Activated CD8-positive, alpha-beta memory T cell treated with anti-CD3 and anti-CD28 coated beads, Interleukin-2, amount 10 ng/mL, durations not matched to agents 7 days and 5 days (primary cell): ENCODE measurements around the gene UBE2D2. TPM values are rescaled to one million over a fixed set of nuclear protein-coding genes. Genes with fewer than 3 reads are reported as not detected.

ENCODE experiments used
- ATAC-seq: fragments of 150-1000 bp; cut with Tn5 transposase; one replicate; pipeline ENCODE4 v1.10.0; 2021; ENCODE audit warnings: moderate library complexity
- CTCF ChIA-PET: fragments of 350-600 bp; sonication (Branson Sonifier 250); formaldehyde crosslinking; loops from one replicate; lab custom pipeline; 2021; ENCODE audit warnings: antibody characterized with exemption; lab: Charles Lee
- DNase-seq: peaks from one replicate; pipeline ENCODE4 v3.0.0-alpha.2; 2020
- H3K27ac Mint-ChIP-seq: one replicate; pipeline ENCODE4 v1.8.0; 2021; ENCODE audit warnings: mild to moderate bottlenecking, mixed read lengths
- H3K27me3 Mint-ChIP-seq: one replicate; pipeline ENCODE4 v1.8.0; 2021; ENCODE audit warnings: mixed read lengths
- H3K36me3 Mint-ChIP-seq: one replicate; pipeline ENCODE4 v1.8.0; 2021; ENCODE audit warnings: mild to moderate bottlenecking, mixed read lengths
- H3K4me1 Mint-ChIP-seq: one replicate; pipeline ENCODE4 v1.8.0; 2021; ENCODE audit warnings: mixed read lengths
- H3K4me3 Mint-ChIP-seq: one replicate; pipeline ENCODE4 v1.8.0; 2021; ENCODE audit warnings: mild to moderate bottlenecking, moderate library complexity, mixed read lengths
- H3K9me3 Mint-ChIP-seq: one replicate; pipeline ENCODE4 v1.8.0; 2022; ENCODE audit warnings: low read depth, mixed read lengths
- total RNA-seq, 2 experiments: library from RNA; stranded (reverse); gene quantifications; one replicate each; pipeline ENCODE4 v1.2.3, GENCODE V29; 2021

Gene UBE2D2
- total RNA-seq, 2 experiments from 2014 or later, result 201 to 244 TPM

DNA sequence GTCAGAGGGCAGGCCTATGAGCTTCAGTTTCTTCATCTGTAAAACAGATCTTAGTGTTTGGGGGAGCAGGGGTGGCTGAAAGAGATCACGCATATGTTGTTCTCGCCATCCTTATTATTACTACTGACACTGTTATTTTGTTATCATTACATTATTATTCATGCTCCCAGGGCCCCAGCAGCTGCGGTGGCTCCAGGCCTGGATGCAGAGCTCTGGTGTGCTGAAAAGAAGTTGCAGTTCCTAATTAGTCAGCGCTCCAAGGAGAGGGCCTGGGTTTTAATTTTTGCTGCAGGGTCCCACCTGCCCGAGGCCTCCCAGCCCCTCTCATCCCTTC lies 106.6 kb downstream of the UBE2D2 start:
- H3K27ac Mint-ChIP-seq, result peak overlapping the region; percentile 65
- no peaks in the 10 kb centered on the region for H3K36me3 Mint-ChIP-seq
- CTCF ChIA-PET, result interaction anchor here (1.0 to 7.5 kb wide), 4 partner anchors 33 to 154 kb away, joined by 4 to 84 read pairs (median 6); no protein-coding TSS in a partner anchor
- H3K9me3 Mint-ChIP-seq, result no peaks in the 10 kb centered on the region
- H3K27me3 Mint-ChIP-seq, result no peaks in the 10 kb centered on the region
- DNase-seq (no peak), ATAC-seq (no peak)
- peak overlapping the region; percentile 60 for H3K4me3 Mint-ChIP-seq
- H3K4me1 Mint-ChIP-seq, result peaks cover 51% of the 10 kb centered on the region

DNA sequence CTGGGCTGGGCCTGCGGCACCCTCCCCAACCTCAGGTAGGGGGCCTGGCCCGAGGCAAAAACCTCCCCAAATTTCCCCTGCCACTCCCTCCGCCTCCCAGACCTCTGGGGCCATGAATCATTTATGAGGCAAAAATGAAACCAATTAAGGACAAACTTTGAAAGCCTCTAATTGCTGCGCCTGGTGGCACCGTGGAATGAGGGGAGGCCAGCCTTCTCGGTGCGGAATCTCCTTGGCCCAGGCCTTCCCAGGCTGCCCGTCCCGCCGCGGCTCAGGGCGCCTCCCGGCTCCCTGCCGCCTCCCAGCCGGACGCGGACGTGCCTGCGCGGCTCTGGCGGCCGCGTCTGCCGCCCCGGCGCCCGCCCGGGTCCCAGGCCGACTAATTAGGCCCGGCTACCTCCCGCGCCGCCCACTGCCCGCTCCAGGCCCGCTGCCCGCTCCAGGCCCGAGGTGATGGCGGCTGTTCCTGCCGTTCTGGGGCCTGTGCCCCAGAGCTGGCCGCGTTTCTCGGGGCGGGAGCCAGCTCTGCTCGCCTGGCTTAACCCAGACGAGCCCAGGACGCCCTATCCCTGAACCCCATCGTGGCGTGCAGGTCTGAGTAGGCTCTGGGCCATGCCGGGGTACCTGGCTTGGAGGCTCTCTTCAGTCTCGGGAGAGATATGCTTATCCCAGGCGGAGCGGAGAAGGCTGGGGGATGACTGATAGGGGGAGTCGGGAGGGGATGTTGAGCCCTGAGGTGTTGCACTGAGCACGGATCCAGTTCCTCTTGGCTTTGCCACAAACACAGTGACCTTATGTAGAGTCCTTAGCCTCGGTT lies 107.1 kb downstream of the UBE2D2 start:
- H3K9me3 Mint-ChIP-seq, result no peaks in the 10 kb centered on the region
- peak overlapping the region; percentile 81 for H3K4me3 Mint-ChIP-seq
- peaks cover 51% of the 10 kb centered on the region for H3K4me1 Mint-ChIP-seq
- ATAC-seq (peak; percentile 56), DNase-seq (peak; percentile 65)
- no peaks in the 10 kb centered on the region for H3K27me3 Mint-ChIP-seq
- H3K27ac Mint-ChIP-seq, result peak overlapping the region; percentile 80
- CTCF ChIA-PET, result interaction anchor here (0.5 to 7.5 kb wide), 7 partner anchors 14 to 155 kb away, joined by 3 to 84 read pairs (median 6); no protein-coding TSS in a partner anchor
- no peaks in the 10 kb centered on the region for H3K36me3 Mint-ChIP-seq

DNA sequence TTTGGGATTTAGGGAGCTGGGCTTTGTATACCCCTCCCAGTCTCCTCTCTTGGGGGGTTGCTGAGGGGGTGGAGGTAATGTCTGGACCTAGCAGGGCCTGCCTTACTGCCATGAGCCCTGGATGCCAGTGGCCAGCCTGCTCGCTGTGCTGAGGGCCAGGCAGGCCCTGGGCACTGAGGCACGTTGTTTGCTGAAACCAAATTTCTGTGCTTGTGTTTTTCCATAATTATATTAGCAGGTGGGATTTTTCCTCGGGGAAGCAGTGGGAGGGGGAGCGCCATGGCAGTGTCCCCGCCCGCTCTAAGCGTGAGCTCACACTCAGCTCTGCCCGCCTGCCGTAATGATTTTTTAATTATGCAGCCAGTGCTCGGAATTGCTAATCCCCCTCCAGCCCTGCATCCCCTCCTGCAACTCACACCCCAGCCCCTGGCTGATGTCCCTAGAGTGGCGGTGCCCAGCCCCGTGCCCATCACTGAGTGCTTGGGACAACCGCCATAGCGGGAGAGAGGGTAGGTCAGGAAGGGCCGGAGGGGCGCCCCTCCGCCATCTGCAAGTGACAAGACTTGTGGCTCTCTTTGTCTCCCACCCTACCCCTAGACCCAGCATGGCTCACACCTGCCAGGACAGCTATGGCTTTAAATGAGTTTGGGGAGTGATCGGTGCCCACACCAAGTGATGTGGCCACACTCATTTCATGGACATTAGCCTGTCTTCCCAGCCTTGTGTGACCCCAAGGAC lies 108.0 kb downstream of the UBE2D2 start:
- ATAC-seq (no peak), DNase-seq (no peak)
- Mint-ChIP-seq H3K36me3 (no peaks in the 10 kb centered on the region), H3K9me3 (no peaks in the 10 kb centered on the region), H3K27ac (peak overlapping the region; percentile 80), H3K4me1 (peaks cover 51% of the 10 kb centered on the region), H3K27me3 (no peaks in the 10 kb centered on the region), H3K4me3 (peak overlapping the region; percentile 81)
- CTCF ChIA-PET, result interaction anchor here (1.2 to 7.5 kb wide), 8 partner anchors 8 to 119 kb away, joined by 3 to 84 read pairs (median 4); no protein-coding TSS in a partner anchor

DNA sequence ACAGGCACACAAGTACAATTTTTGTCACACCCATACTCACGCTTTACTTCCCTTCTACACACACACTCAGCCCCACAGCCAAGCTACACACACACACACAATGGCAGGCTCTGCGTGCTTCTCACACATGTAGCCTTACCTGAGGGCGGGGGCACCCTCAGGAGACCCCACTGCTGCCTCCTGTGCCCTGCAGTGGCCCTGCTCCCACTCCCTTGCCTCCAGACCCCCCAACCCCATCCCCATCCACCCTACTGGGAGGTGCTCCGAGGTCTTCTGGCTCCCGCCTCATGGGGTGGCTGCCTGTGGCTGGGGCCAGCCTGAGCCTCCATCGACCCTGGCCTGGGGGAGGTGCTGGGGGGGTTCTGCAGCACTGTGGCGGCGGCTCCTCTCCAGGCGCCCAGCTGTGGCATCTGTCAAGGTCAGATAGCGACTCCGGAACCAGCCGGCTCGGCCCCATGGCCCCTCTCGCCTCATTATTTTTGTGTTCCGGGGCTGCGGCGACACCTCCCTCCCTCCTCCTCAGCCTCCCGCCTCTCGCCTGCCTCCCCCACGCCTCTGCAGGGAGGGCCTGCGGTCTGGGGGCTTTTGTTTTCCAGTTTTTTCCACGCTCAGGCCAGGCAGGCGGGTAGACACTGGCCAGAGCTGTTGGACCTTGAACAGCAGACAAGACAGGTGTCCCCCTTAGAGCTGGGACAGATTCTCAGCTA lies 108.7 kb downstream of the UBE2D2 start:
- Mint-ChIP-seq H3K36me3 (no peaks in the 10 kb centered on the region), H3K27me3 (no peaks in the 10 kb centered on the region), H3K4me1 (peaks cover 45% of the 10 kb centered on the region), H3K27ac (peak overlapping the region; percentile 80), H3K9me3 (no peaks in the 10 kb centered on the region), H3K4me3 (peak overlapping the region; percentile 81)
- DNase-seq (peak; percentile 68), ATAC-seq (peak; percentile 32)
- CTCF ChIA-PET, result interaction anchor here (0.7 to 7.5 kb wide), 13 partner anchors 9 to 118 kb away, joined by 3 to 84 read pairs (median 4); partner anchors contain the start of gene CXXC5

DNA sequence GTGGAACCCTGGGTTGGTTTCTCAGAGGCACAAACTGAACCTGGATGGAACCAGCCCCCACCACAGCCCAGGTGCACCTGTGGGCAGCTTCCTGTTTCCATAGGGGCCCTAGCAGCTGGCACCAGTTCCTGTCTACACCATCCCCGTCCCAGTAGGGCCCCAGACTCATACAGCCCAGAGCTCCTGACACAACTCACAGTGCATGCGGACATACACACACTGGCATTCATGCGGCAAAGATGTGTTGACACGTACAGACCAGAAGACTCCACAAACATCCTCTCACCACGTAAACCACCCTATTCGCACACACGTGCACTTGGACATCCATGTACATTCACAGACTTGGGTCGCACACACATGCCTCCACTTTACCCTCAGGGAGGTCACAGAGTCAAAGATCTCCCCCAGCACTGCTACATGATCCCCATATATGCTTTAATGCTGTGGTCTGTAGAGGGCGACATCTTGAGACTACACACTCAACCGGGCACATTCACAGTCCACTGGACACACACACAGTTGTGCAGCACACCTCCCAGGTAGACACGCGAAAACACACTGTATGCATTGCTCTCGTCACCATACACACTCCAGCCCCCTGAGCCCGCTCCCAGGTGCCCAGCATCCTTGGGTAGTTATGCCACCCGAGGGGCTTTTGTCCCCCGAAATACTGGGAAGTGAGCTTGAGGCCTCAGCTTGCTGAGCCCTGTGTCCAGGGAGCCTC lies 109.4 kb downstream of the UBE2D2 start:
- DNase-seq (peak; percentile 66), ATAC-seq (peak; percentile 35)
- H3K27ac Mint-ChIP-seq, result peak overlapping the region; percentile 80
- peak overlapping the region; percentile 81 for H3K4me3 Mint-ChIP-seq
- H3K36me3 Mint-ChIP-seq, result no peaks in the 10 kb centered on the region
- CTCF ChIA-PET, result interaction anchor here (0.7 to 7.5 kb wide), 16 partner anchors 9 to 117 kb away, joined by 3 to 84 read pairs (median 4); partner anchors contain the start of gene CXXC5
- H3K27me3 Mint-ChIP-seq, result no peaks in the 10 kb centered on the region
- H3K9me3 Mint-ChIP-seq, result no peaks in the 10 kb centered on the region
- H3K4me1 Mint-ChIP-seq, result peaks cover 45% of the 10 kb centered on the region

DNA sequence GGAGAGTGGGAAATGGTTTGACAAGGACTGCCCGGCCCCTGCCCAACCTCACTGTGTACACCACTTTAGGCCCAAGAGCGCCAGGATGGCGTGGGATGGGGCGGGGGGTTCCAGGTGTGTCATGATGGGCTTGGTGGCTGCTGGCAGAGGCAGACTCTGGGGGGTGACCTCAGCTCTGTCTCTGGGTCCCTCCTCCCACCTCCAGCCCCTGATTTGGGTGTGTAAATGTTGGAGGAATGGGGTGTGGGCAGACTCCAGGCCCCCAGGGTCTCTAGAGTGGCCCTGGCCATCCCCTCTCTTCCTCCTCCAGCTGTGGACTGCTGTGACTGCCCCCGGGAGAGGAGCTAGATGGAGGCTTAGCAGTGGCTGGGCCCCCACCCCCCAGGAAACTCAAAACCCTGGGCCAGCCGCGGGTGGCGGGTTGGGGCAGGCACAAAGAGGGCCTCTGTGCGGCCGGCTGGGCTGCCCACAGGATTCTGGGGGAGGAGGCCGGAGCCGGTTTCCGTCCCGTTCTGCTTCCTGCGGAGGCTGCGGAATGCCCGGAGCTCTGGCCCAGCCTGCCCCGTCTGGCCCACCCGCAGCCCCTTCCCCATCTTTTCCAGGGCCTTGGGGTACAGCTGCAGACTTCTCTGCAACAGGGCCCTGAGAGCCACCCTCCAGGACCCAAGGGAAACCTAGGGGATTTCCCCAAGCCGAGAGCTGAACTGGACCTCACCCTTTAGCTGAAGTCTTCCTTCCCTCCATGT lies 110.1 kb downstream of the UBE2D2 start:
- Mint-ChIP-seq H3K4me1 (peaks cover 45% of the 10 kb centered on the region), H3K4me3 (no peak overlapping the region), H3K36me3 (no peaks in the 10 kb centered on the region), H3K27me3 (no peaks in the 10 kb centered on the region), H3K9me3 (no peaks in the 10 kb centered on the region), H3K27ac (peak overlapping the region; percentile 49)
- CTCF ChIA-PET, result interaction anchor here (0.9 to 7.5 kb wide), 7 partner anchors 9 to 94 kb away, joined by 3 to 84 read pairs (median 4); no protein-coding TSS in a partner anchor
- no peak for DNase-seq
- no peak for ATAC-seq

DNA sequence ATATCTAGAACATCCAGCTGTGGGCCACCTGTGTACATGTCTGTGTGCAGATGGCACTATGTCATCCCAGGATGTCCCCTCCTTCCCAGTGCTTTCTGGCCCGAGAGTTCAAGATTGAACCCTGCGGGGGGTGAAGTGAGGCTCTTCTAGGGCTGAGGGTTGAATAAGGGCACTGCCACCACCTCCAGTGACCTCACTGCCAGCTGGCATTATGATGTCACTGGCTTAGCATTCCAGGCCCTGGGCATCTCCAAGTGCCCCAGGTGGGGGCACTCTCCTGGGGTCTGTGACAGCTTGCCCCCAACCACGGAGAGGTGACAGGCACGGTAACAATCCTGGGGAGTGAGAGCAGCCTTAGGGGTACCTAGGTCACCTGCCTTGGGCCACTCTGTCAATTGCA lies 114.1 kb downstream of the UBE2D2 start:
- DNase-seq, result no peak
- no peak overlapping the region for H3K27ac Mint-ChIP-seq
- CTCF ChIA-PET, result interaction anchor here (0.8 to 2.4 kb wide), 5 partner anchors 9 to 90 kb away, joined by 3 to 11 read pairs (median 4); no protein-coding TSS in a partner anchor
- H3K4me1 Mint-ChIP-seq, result peaks cover 14% of the 10 kb centered on the region
- no peaks in the 10 kb centered on the region for H3K36me3 Mint-ChIP-seq
- ATAC-seq, result no peak
- no peaks in the 10 kb centered on the region for H3K27me3 Mint-ChIP-seq
- no peak overlapping the region for H3K4me3 Mint-ChIP-seq
- H3K9me3 Mint-ChIP-seq, result no peaks in the 10 kb centered on the region

DNA sequence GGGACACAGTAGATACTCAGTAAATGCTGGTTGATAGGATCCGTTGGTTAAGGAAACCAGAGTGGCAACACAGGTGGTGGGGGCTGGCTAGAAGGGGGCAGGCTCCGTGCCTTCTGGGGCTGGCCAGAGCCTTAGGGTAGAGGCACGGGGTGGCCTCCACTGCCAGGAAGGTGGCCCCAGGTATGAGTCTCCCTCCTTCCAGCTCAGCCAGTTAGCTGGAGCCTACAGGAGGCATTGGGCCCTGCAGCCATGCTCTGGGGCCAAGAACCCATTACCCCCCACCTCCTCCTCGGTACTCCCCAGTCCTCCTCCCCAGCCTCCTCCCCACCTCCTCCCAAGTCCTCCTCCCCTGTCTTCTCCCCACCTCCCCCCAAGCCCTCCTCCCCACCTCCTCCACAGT lies 114.7 kb downstream of the UBE2D2 start:
- H3K27me3 Mint-ChIP-seq, result no peaks in the 10 kb centered on the region

DNA sequence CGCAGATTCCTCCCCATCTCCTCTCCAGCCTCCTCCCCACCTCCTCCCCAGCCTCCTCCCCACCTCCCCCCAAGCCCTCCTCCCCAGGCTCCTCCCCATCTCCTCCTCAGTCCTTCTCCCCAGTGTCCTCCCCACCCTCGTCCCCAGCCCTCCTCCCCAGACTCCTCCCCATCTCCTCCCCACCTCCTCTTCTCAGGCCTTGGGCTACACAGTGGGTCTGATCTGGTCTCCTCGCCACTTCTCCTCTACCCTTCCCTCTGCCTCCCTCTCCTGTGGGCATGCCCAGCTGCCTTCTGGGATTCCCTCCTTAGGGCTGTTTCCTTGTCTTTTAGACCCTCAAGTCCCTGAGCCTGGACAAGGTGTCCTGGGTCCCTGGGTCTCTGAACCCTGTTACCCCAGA lies 115.3 kb downstream of the UBE2D2 start:
- no peaks in the 10 kb centered on the region for H3K36me3 Mint-ChIP-seq
- H3K9me3 Mint-ChIP-seq, result no peaks in the 10 kb centered on the region
- H3K4me3 Mint-ChIP-seq, result no peak overlapping the region
- H3K4me1 Mint-ChIP-seq, result peaks cover 4% of the 10 kb centered on the region
- DNase-seq (no peak), ATAC-seq (no peak)
- CTCF ChIA-PET, result interaction anchor here (1.2 to 1.9 kb wide), 2 partner anchors 40 to 42 kb away, joined by 4 to 6 read pairs; no protein-coding TSS in a partner anchor
- no peak overlapping the region for H3K27ac Mint-ChIP-seq
- H3K27me3 Mint-ChIP-seq, result no peaks in the 10 kb centered on the region

More for the DNA sequence above, 114.7 kb downstream of the UBE2D2 start:
- CTCF ChIA-PET, result interaction anchor here (1.0 to 2.4 kb wide), 4 partner anchors 20 to 90 kb away, joined by 3 to 11 read pairs (median 4); no protein-coding TSS in a partner anchor
- DNase-seq, result no peak
- Mint-ChIP-seq H3K36me3 (no peaks in the 10 kb centered on the region), H3K27ac (no peak overlapping the region), H3K9me3 (no peaks in the 10 kb centered on the region), H3K4me3 (no peak overlapping the region), H3K4me1 (peaks cover 8% of the 10 kb centered on the region)
- no peak for ATAC-seq

DNA sequence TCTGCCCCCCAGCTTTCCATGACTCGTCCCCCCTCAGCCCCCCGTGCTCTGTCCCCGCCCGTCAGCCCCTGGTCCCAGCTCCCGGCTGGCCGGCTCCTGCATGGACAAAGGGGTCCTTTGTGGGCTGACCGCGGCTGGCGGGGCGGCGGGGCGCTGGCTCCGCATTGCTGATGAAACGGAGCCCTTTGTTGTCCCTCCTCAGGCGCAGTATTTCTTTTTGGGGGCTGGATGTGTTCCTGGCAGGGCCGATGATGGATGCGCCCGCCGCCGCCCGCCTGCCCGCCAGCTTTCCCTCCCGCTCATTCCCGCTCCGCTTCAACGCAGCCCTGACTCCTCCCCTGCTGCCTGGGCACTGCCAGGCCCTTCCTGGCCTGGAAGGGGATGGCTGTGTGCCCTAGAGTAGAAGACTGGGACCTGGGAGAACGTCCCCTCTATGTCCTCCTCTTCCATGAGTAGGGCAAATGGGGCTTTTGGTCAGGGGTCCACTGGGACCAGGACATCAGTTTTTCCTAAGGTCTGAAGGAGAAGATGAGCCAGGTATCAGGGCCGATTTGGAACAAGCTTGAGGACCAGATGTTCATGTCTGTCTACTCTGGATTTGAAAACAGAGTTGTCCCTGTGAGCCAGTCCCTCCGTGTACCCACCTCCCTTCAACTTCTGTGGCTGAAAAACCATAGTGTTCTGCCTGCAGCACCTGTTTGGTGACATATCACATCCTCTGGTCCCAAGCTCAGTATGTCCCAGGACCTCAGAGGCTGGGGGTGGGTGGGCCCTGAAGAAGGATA lies 116.0 kb downstream of the UBE2D2 start:
- H3K27me3 Mint-ChIP-seq, result no peaks in the 10 kb centered on the region
- CTCF ChIA-PET, result interaction anchor here (1.9 kb wide), 1 partner anchor 43 kb away, joined by 6 read pairs; no protein-coding TSS in a partner anchor
- H3K36me3 Mint-ChIP-seq, result no peaks in the 10 kb centered on the region
- ATAC-seq (no peak), DNase-seq (no peak)
- H3K4me3 Mint-ChIP-seq, result no peak overlapping the region
- peaks cover 2% of the 10 kb centered on the region for H3K4me1 Mint-ChIP-seq
- no peak overlapping the region for H3K27ac Mint-ChIP-seq
- no peaks in the 10 kb centered on the region for H3K9me3 Mint-ChIP-seq
